Osteoblast (primary cell): ENCODE data around the gene ATP1B3. TPM values are rescaled to one million over a fixed set of nuclear protein-coding genes. Genes with fewer than 3 reads are reported as not detected.

ENCODE experiments used
- DNase-seq: peaks from one replicate; pipeline ENCODE4 v3.0.0; 2011; ENCODE audit warnings: low spot score, mixed read lengths; ENCODE audit not compliant: insufficient read length; ENCODE audit errors: missing footprints
- H2AFZ ChIP-seq: 2 replicates; pipeline ENCODE4 v1.6.0; 2011; ENCODE audit warnings: mild to moderate bottlenecking, low read length
- H3K27ac ChIP-seq: 2 replicates; pipeline ENCODE4 v1.5.1; 2011; ENCODE audit warnings: mild to moderate bottlenecking, low read depth, low read length, moderate library complexity
- H3K27me3 ChIP-seq: 2 replicates; pipeline ENCODE4 v1.6.0; 2012; ENCODE audit warnings: mild to moderate bottlenecking, control low read depth, inconsistent platforms, low read length, moderate library complexity; ENCODE audit not compliant: insufficient read depth
- H3K36me3 ChIP-seq: 2 replicates; pipeline ENCODE4 v1.5.1; 2011; ENCODE audit warnings: mild to moderate bottlenecking, low read length, control low read depth, moderate library complexity; ENCODE audit not compliant: insufficient read depth
- H3K4me1 ChIP-seq: 2 replicates; pipeline ENCODE4 v1.5.1; 2011; ENCODE audit warnings: mild to moderate bottlenecking, low read length, control low read depth, moderate library complexity; ENCODE audit not compliant: insufficient read depth
- H3K4me2 ChIP-seq: 2 replicates; pipeline ENCODE4 v1.6.0; 2011; ENCODE audit warnings: mild to moderate bottlenecking, low read length; ENCODE audit not compliant: insufficient read depth
- H3K4me3 ChIP-seq: fragments of 200-600 bp; sonication (generic); 3 replicates; pipeline ENCODE4 v1.5.1; 2012; ENCODE audit warnings: mild to moderate bottlenecking, low read length, inconsistent platforms; ENCODE audit not compliant: insufficient read depth
- H3K79me2 ChIP-seq: 2 replicates; pipeline ENCODE4 v1.6.0; 2012; ENCODE audit warnings: mild to moderate bottlenecking, low read length, control low read depth, inconsistent platforms; ENCODE audit not compliant: insufficient read depth
- H3K9me3 ChIP-seq: 2 replicates; pipeline ENCODE4 v1.5.1; 2011; ENCODE audit warnings: low read depth, low read length, control low read depth
- H4K20me1 ChIP-seq: 2 replicates; pipeline ENCODE4 v1.6.0; 2012; ENCODE audit warnings: mild to moderate bottlenecking, low read length, control low read depth; ENCODE audit not compliant: insufficient read depth
- CTCF ChIP-seq: IDR thresholded peaks from 2 replicates; pipeline ENCODE4 v1.5.1; 2011; ENCODE audit warnings: mild to moderate bottlenecking, low read depth, low read length, moderate library complexity; ENCODE audit errors: extremely low read depth
- total RNA-seq: library from RNA; depleted of rRNA; stranded (reverse); fragments of >200 nt; gene quantifications from 2 replicates; pipeline ENCODE4 v1.2.3, GENCODE V29; 2012

The ATP1B3 gene
- total RNA-seq, 1 donor, result 37.3 TPM

GRCh38 chr3:141876891-141877621 lies 613 bp downstream of the ATP1B3 start:
- H2AFZ ChIP-seq, result peak overlapping the region; percentile 87
- peak; percentile 80 for DNase-seq

GRCh38 chr3:141877911-141878310 lies 1.5 kb downstream of the ATP1B3 start:
- Histone ChIP-seq H3K79me2 (peaks cover 58% of the 10 kb centered on the region), H3K27me3 (no peaks in the 10 kb centered on the region), H4K20me1 (peaks cover 3% of the 10 kb centered on the region), H2AFZ (peak overlapping the region; percentile 38), H3K27ac (peak overlapping the region; percentile 85), H3K4me1 (peaks cover 21% of the 10 kb centered on the region), H3K4me2 (peak overlapping the region; percentile 83), H3K36me3 (no peaks in the 10 kb centered on the region), H3K9me3 (no peaks in the 10 kb centered on the region), H3K4me3 (peak overlapping the region; percentile 93)
- TF ChIP-seq CTCF, result no peak
- peak; percentile 69 for DNase-seq

More at GRCh38 chr3:141876891-141877621, 613 bp downstream of the ATP1B3 start:
- H3K9me3 ChIP-seq, result no peaks in the 10 kb centered on the region
- no peaks in the 10 kb centered on the region for H3K36me3 ChIP-seq
- peaks cover 50% of the 10 kb centered on the region for H3K79me2 ChIP-seq
- TF ChIP-seq CTCF, result no peak
- peak overlapping the region; percentile 93 for H3K4me3 ChIP-seq
- no peaks in the 10 kb centered on the region for H3K27me3 ChIP-seq
- peaks cover 3% of the 10 kb centered on the region for H4K20me1 ChIP-seq
- peak overlapping the region; percentile 85 for H3K27ac ChIP-seq
- peaks cover 21% of the 10 kb centered on the region for H3K4me1 ChIP-seq
- peak overlapping the region; percentile 83 for H3K4me2 ChIP-seq

- Histone ChIP-seq H3K4me2 (peak overlapping the region; percentile 83), H3K79me2 (peaks cover 62% of the 10 kb centered on the region), H3K27ac (peak overlapping the region; percentile 85), H3K36me3 (no peaks in the 10 kb centered on the region), H4K20me1 (peaks cover 3% of the 10 kb centered on the region), H3K4me1 (peaks cover 21% of the 10 kb centered on the region), H3K9me3 (no peaks in the 10 kb centered on the region), H2AFZ (no peak overlapping the region), H3K27me3 (no peaks in the 10 kb centered on the region), H3K4me3 (peak overlapping the region; percentile 93)
- peak; percentile 71 for DNase-seq
- TF ChIP-seq CTCF, result no peak
Measured at GRCh38 chr3:141878326-141878725, 1.9 kb downstream of the ATP1B3 start.

GRCh38 chr3:141878817-141879216 lies 2.4 kb downstream of the ATP1B3 start:
- no peaks in the 10 kb centered on the region for H3K36me3 ChIP-seq
- H4K20me1 ChIP-seq, result peaks cover 3% of the 10 kb centered on the region
- peaks cover 21% of the 10 kb centered on the region for H3K4me1 ChIP-seq
- no peak overlapping the region for H2AFZ ChIP-seq
- DNase-seq, result peak; percentile 57
- H3K4me2 ChIP-seq, result peak overlapping the region; percentile 83
- H3K27ac ChIP-seq, result no peak overlapping the region
- H3K79me2 ChIP-seq, result peaks cover 67% of the 10 kb centered on the region
- no peaks in the 10 kb centered on the region for H3K27me3 ChIP-seq
- H3K4me3 ChIP-seq, result peak overlapping the region; percentile 93
- H3K9me3 ChIP-seq, result no peaks in the 10 kb centered on the region
- no peak for TF ChIP-seq CTCF
